Measurements from ENCODE around the gene C3orf70.

The C3orf70 gene

DNA sequence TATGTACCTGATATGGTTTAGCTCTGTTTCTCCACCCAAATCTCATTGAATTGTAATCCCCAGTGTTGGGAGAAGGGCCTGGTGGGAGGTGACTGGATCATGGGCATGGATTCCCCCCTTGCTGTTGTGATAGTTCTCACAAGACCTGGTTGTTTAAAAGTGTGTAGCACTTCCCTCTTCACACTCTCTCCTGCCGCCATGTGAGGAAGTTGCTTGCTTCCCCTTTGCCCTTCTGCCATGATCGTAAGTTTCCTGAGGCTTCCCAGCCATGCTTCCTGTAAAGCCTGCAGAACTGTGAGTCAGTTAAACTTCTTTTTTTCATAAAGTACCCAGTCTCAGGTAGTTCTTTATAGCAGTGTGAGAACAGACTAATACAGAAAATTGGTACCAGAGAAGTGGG, 93.1 kb downstream of the C3orf70 start:
- TF ChIP-seq, protein P1, sequence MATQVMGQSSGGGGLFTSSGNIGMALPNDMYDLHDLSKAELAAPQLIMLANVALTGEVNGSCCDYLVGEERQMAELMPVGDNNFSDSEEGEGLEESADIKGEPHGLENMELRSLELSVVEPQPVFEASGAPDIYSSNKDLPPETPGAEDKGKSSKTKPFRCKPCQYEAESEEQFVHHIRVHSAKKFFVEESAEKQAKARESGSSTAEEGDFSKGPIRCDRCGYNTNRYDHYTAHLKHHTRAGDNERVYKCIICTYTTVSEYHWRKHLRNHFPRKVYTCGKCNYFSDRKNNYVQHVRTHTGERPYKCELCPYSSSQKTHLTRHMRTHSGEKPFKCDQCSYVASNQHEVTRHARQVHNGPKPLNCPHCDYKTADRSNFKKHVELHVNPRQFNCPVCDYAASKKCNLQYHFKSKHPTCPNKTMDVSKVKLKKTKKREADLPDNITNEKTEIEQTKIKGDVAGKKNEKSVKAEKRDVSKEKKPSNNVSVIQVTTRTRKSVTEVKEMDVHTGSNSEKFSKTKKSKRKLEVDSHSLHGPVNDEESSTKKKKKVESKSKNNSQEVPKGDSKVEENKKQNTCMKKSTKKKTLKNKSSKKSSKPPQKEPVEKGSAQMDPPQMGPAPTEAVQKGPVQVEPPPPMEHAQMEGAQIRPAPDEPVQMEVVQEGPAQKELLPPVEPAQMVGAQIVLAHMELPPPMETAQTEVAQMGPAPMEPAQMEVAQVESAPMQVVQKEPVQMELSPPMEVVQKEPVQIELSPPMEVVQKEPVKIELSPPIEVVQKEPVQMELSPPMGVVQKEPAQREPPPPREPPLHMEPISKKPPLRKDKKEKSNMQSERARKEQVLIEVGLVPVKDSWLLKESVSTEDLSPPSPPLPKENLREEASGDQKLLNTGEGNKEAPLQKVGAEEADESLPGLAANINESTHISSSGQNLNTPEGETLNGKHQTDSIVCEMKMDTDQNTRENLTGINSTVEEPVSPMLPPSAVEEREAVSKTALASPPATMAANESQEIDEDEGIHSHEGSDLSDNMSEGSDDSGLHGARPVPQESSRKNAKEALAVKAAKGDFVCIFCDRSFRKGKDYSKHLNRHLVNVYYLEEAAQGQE (IDR thresholded peaks at IDR 0.05; ENCODE audit: low read depth): no peak
- TF ChIP-seq ZBTB7A (IDR thresholded peaks at IDR 0.05; ENCODE audit: low read depth) (no peak), TEAD4 (IDR thresholded peaks at IDR 0.05) (no peak), CREB1 (IDR thresholded peaks at IDR 0.05; ENCODE audit: low read depth) (no peak), NFIC (IDR thresholded peaks at IDR 0.05) (no peak)
- TF ChIP-seq, protein P2, sequence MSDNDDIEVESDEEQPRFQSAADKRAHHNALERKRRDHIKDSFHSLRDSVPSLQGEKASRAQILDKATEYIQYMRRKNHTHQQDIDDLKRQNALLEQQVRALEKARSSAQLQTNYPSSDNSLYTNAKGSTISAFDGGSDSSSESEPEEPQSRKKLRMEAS (IDR thresholded peaks at IDR 0.05): no peak

DNA sequence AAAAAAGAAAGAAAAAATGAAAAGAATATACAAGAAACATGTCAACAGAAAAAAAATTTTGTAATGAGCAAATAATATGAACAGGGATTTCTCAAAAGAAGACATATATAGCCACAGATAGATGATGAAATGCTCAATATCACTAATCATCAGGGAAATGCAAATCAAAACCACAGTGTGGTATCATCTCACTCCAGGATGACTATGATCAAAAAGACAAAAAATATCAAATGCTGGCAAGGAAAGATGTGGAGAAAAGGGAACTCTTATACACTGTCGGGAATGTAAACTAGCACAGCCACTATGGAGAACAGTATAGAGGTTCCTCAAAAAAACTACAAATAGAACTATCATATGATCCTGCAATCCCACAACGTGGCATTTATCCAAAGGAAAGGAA, 94.1 kb downstream of the C3orf70 start:
- TF ChIP-seq CEBPB (IDR thresholded peaks at IDR 0.05): no peak
- TF ChIP-seq, protein P2 (IDR thresholded peaks at IDR 0.05): no peak
- no peak for TF ChIP-seq CREB1 (IDR thresholded peaks at IDR 0.05; ENCODE audit: low read depth)
- TF ChIP-seq, protein P1 (IDR thresholded peaks at IDR 0.05; ENCODE audit: low read depth): no peak
- TF ChIP-seq EGR1 (IDR thresholded peaks at IDR 0.05): no peak
- TF ChIP-seq TAF1 (IDR thresholded peaks at IDR 0.05; ENCODE audit: low read depth): no peak
- no peak for TF ChIP-seq YY1 (IDR thresholded peaks at IDR 0.05; ENCODE audit: low read depth)
- no peak for TF ChIP-seq RAD21 (IDR thresholded peaks at IDR 0.05; ENCODE audit: low read depth)
- TF ChIP-seq ZBTB7A (IDR thresholded peaks at IDR 0.05; ENCODE audit: low read depth): no peak
- TF ChIP-seq NFIC (IDR thresholded peaks at IDR 0.05): no peak
- no peak for TF ChIP-seq FOXM1 (IDR thresholded peaks at IDR 0.05; ENCODE audit: borderline replicate concordance, low read depth)
- TF ChIP-seq EP300 (IDR thresholded peaks at IDR 0.05; ENCODE audit: borderline replicate concordance): no peak
- no peak for TF ChIP-seq TEAD4 (IDR thresholded peaks at IDR 0.05)
- TF ChIP-seq, protein P3, sequence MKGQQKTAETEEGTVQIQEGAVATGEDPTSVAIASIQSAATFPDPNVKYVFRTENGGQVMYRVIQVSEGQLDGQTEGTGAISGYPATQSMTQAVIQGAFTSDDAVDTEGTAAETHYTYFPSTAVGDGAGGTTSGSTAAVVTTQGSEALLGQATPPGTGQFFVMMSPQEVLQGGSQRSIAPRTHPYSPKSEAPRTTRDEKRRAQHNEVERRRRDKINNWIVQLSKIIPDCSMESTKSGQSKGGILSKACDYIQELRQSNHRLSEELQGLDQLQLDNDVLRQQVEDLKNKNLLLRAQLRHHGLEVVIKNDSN (IDR thresholded peaks at IDR 0.05): no peak
- TF ChIP-seq TCF12 (IDR thresholded peaks at IDR 0.05; ENCODE audit: low read depth): no peak

DNA sequence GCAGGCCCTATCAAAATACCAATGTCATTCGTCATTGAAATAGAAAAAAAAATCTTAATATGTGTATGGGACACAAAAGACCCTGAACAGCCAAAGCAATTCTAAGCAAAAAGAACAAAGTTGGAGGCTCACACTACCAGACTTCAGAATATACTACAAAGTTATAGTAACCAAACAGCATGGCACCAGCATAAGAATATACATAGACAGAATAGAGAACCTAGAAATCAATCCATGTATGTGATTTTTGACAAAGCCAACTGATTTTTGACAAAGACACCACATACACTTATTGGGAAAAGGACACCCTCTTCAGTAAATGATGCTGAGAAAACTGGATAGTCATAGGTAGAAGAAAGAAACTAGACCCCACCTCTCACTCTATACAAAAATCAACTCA, 95.0 kb downstream of the C3orf70 start:
- TF ChIP-seq CEBPB (IDR thresholded peaks at IDR 0.05) (no peak), TCF12 (IDR thresholded peaks at IDR 0.05; ENCODE audit: low read depth) (no peak), NFIC (IDR thresholded peaks at IDR 0.05) (no peak), EP300 (IDR thresholded peaks at IDR 0.05; ENCODE audit: borderline replicate concordance) (no peak), TAF1 (IDR thresholded peaks at IDR 0.05; ENCODE audit: low read depth) (no peak), FOXM1 (IDR thresholded peaks at IDR 0.05; ENCODE audit: borderline replicate concordance, low read depth) (no peak), CREB1 (IDR thresholded peaks at IDR 0.05; ENCODE audit: low read depth) (no peak), EGR1 (IDR thresholded peaks at IDR 0.05) (no peak), TEAD4 (IDR thresholded peaks at IDR 0.05) (no peak), YY1 (IDR thresholded peaks at IDR 0.05; ENCODE audit: low read depth) (no peak), RAD21 (IDR thresholded peaks at IDR 0.05; ENCODE audit: low read depth) (no peak), ZBTB7A (IDR thresholded peaks at IDR 0.05; ENCODE audit: low read depth) (no peak)
- TF ChIP-seq, protein P2 (IDR thresholded peaks at IDR 0.05): no peak
- TF ChIP-seq, protein P3 (IDR thresholded peaks at IDR 0.05): no peak
- TF ChIP-seq, protein P1 (IDR thresholded peaks at IDR 0.05; ENCODE audit: low read depth): no peak

DNA sequence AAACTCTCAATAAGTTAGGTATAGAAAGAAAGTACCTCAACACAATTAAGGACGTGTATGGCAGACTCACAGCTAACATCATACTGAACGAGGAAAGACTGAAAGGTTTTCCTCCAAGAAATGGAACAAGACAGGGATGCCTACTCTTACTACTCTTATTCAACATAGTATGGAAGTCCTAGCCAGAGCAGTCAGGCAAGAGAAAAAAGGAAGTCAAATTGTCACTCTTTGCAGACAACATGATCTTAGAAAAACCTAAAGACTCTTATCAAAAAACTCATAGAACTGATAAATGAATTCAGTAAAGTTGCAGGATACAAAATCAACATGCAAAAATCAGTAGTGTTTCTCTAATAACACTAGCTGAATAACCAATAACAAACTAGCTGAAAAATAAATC, 96.0 kb downstream of the C3orf70 start:
- TF ChIP-seq, protein P2 (IDR thresholded peaks at IDR 0.05): no peak
- TF ChIP-seq RAD21 (IDR thresholded peaks at IDR 0.05; ENCODE audit: low read depth): no peak
- no peak for TF ChIP-seq YY1 (IDR thresholded peaks at IDR 0.05; ENCODE audit: low read depth)
- no peak for TF ChIP-seq TEAD4 (IDR thresholded peaks at IDR 0.05)
- TF ChIP-seq TAF1 (IDR thresholded peaks at IDR 0.05; ENCODE audit: low read depth): no peak

Data from Ishikawa (cell line).